ENCODE measurements around the gene ANKRD24.
A peak's percentile ranks its signal among the peaks of the same experiment; 100 is the strongest.

Gene ANKRD24

DNA sequence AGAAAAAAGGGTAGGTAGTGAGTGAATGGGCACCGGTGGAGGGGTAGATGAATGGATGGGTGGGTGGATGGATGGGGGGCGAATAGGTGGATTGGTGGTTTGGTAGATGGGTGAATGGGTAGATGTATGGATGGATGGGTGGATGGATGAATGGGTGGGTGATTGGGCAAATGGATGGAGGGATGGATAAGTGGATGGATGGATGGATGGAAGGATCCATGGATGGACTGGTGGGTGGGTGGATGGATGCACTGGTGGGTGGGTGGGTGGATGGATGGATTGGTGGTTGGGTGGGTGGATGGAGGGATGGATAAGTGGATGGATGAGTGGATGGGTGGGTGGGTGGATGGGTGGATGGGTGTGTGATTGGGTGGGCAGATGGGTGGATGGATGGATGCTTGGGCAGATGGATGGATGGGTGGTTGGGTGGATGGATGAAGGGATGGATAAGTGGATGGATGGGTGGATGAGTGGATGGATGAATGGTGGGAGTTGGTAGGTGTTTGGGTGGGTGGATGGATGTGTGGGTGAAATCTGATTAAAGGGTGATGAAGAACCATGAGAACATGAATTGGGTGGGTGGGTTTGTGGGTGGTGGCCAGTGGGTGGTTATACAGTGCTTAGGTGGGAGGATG is 2.3 kb downstream of the ANKRD24 start:
- Histone ChIP-seq H3K4me3 (ENCODE audit: low read depth, low read length) (no peak overlapping the region), H3K4me1 (ENCODE audit: control insufficient read depth, insufficient read depth, low read length) (no peaks in the 10 kb centered on the region), H3K27ac (ENCODE audit: extremely low read depth, low read depth, low read length) (no peak overlapping the region), H3K9me3 (ENCODE audit: control insufficient read depth, insufficient read depth, low read depth, low read length) (no peaks in the 10 kb centered on the region), H3K36me3 (ENCODE audit: control insufficient read depth in 2 of 2, insufficient read depth in 1 of 2, low read length in 2 of 2) (peaks cover 0 to 9% of the 10 kb centered on the region in 2 experiments; a peak in 2 of 3 replicates)
- POLR2A ChIA-PET, result interaction anchor here (1.1 kb wide), 1 partner anchor 200 kb away, joined by 5 read pairs; the partner anchor contains the start of gene EEF2
- TF ChIP-seq ZNF366 (tag by site-specific recombination; conservative IDR thresholded peaks at IDR 0.05) (peak; percentile 96), ZNF624 (tag by site-specific recombination; IDR thresholded peaks at IDR 0.05) (no peak), YY1 (tag by site-specific recombination; IDR thresholded peaks at IDR 0.05) (no peak), ZFHX2 (tag by site-specific recombination; conservative IDR thresholded peaks at IDR 0.05) (peak; percentile 98), ZFP37 (tag by site-specific recombination; IDR thresholded peaks at IDR 0.05) (no peak), EGR2 (tag by site-specific recombination; IDR thresholded peaks at IDR 0.05; ENCODE audit: low read depth) (peak; percentile 99), ZBTB17 (tag by site-specific recombination; IDR thresholded peaks at IDR 0.05) (peak; percentile 20; the same call in 1 of the 2 replicates), ZBTB7A (tag by site-specific recombination; IDR thresholded peaks at IDR 0.05; ENCODE audit: low read depth) (peak; percentile 36; the same call in 1 of the 2 replicates), ZNF777 (tag by site-specific recombination; IDR thresholded peaks at IDR 0.05; ENCODE audit: borderline replicate concordance) (0 out of 2 replicates have a peak, but pooled peaks have one; percentile 6)
- CTCF ChIA-PET, result interaction anchor here (0.7 to 0.9 kb wide), 3 partner anchors 51 to 197 kb away, joined by 3 read pairs; no protein-coding TSS in a partner anchor

DNA sequence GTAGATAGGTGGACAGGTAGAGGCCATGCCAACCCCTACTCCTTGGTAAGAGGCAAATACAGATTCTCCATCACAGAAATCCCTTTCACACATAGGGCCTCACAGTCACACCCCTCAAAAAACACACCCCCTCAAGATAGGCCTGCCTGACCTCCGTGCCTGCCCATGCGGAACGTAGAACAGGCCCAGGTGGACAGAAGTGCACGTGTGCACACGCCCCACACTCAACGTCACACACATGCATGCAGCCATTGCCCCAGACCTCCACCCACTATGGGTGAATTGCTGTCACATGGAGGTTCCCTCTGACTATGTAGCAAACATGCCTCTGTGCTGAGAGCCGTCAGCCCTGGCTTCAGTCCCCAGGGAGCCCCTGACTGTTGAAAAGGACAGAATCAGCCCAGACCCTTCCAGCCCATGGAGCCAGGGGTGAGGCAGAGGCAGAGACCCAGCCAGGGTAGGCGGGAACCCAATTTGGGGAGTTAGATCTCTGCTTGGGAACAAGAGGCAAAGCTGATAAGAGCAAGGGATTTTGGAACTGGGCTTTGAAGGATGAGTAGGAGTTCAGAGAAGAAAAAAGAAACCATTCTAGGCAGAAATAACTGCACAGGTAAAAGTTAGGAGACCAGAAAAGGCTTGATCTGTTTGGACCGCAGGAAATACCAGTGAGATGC is 3.1 kb downstream of the ANKRD24 start:
- POLR2A ChIA-PET, result no interaction called here
- Histone ChIP-seq H3K4me1 (ENCODE audit: control insufficient read depth, insufficient read depth, low read length) (no peaks in the 10 kb centered on the region), H3K36me3 (ENCODE audit: control insufficient read depth in 2 of 2, insufficient read depth in 1 of 2, low read length in 2 of 2) (peaks cover 0 to 3% of the 10 kb centered on the region in 2 experiments; a peak in 2 of 3 replicates), H3K27ac (ENCODE audit: extremely low read depth, low read depth, low read length) (no peak overlapping the region), H3K4me3 (ENCODE audit: low read depth, low read length) (no peak overlapping the region), H3K9me3 (ENCODE audit: control insufficient read depth, insufficient read depth, low read depth, low read length) (no peaks in the 10 kb centered on the region)
- CTCF ChIA-PET, result interaction anchor here (1.2 to 1.3 kb wide), 2 partner anchors 16 to 19 kb away, joined by 3 to 4 read pairs; no protein-coding TSS in a partner anchor
- TF ChIP-seq, protein P1, sequence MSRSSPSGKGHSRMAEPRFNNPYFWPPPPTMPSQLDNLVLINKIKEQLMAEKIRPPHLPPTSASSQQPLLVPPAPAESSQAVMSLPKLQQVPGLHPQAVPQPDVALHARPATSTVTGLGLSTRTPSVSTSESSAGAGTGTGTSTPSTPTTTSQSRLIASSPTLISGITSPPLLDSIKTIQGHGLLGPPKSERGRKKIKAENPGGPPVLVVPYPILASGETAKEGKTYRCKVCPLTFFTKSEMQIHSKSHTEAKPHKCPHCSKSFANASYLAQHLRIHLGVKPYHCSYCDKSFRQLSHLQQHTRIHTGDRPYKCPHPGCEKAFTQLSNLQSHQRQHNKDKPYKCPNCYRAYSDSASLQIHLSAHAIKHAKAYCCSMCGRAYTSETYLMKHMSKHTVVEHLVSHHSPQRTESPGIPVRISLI (tag by site-specific recombination; IDR thresholded peaks at IDR 0.05), result no peak
- TF ChIP-seq ZSCAN23 (tag by site-specific recombination; IDR thresholded peaks at IDR 0.05), result no peak
- no peak for TF ChIP-seq ZNF302 (tag by site-specific recombination; IDR thresholded peaks at IDR 0.05; ENCODE audit: low read depth)
- no peak for TF ChIP-seq ZNF768 (tag by site-specific recombination; IDR thresholded peaks at IDR 0.05)
- TF ChIP-seq ZFP3 (tag by site-specific recombination; IDR thresholded peaks at IDR 0.05; ENCODE audit: low read depth), result peak; percentile 97
- TF ChIP-seq ZNF585B (tag by site-specific recombination; IDR thresholded peaks at IDR 0.05), result no peak

DNA sequence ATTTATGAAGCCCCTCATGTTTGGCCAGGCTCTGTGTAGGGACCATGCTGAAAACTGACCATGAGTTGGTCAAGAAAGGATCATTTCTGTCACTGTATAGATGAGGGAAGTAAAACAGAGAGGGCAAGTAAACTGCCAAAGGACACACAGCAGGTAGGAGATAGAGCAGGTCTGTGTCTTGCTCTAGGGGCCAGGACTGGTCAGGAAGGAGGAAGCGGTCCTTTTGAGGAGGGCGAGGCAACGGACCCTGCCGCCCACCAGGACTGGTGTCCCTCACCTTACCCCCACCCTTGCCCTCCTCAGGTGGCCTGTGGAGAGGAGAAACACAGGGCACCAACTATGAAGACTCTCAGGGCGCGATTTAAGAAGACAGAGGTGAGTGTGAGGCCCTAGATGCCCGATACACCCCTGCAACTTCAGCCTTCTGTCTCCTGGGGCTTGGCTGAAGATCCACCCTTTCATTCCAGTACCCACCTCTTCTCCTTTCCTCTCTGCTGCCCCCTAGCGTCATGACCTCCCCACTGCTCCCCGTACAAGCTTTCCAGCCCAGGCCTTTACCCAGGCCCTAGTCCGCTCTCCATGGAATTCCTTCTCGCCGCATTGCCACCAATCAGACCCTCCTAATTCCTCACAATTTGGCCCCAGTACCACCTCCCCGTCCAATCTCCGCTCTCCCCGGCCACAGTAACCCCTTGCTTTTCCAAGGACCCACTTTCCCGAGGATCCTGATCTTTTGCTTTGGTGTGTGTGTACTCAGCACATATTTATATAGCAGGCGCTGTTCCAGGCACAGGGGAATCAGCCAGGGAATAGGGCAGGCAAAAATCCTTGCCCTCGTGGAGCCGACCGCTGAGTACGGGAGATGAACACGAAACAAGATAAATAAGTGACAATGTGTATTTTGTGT is 3.9 kb downstream of the ANKRD24 start:
- POLR2A ChIA-PET, result interaction anchor here (0.7 kb wide), 1 partner anchor 180 kb away, joined by 3 read pairs; no protein-coding TSS in a partner anchor
- Histone ChIP-seq H3K36me3 (ENCODE audit: control insufficient read depth in 2 of 2, insufficient read depth in 1 of 2, low read length in 2 of 2) (no peaks in the 10 kb centered on the region), H3K27ac (ENCODE audit: extremely low read depth, low read depth, low read length) (no peak overlapping the region)
- TF ChIP-seq KLF10 (tag by site-specific recombination; IDR thresholded peaks at IDR 0.05), result no peak
- TF ChIP-seq GLIS1 (tag by site-specific recombination; IDR thresholded peaks at IDR 0.05), result peak; percentile 86
- TF ChIP-seq ZBTB48 (tag by site-specific recombination; IDR thresholded peaks at IDR 0.05), result no peak
- TF ChIP-seq KLF16 (tag by site-specific recombination; IDR thresholded peaks at IDR 0.05), result peak; percentile 56
- TF ChIP-seq, protein P2, sequence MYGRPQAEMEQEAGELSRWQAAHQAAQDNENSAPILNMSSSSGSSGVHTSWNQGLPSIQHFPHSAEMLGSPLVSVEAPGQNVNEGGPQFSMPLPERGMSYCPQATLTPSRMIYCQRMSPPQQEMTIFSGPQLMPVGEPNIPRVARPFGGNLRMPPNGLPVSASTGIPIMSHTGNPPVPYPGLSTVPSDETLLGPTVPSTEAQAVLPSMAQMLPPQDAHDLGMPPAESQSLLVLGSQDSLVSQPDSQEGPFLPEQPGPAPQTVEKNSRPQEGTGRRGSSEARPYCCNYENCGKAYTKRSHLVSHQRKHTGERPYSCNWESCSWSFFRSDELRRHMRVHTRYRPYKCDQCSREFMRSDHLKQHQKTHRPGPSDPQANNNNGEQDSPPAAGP (tag by site-specific recombination; IDR thresholded peaks at IDR 0.05), result 0 out of 2 replicates have a peak, but pooled peaks have one; percentile 42
- TF ChIP-seq ZFHX2 (tag by site-specific recombination; conservative IDR thresholded peaks at IDR 0.05), result 0 out of 2 replicates have a peak, but pooled peaks have one; percentile 16
- peak; percentile 45; the same call in 1 of the 2 replicates for TF ChIP-seq SP7 (tag by site-specific recombination; IDR thresholded peaks at IDR 0.05)
- peak; percentile 37; the same call in 1 of the 2 replicates for TF ChIP-seq KLF1 (tag by site-specific recombination; IDR thresholded peaks at IDR 0.05)
- TF ChIP-seq, protein P3, sequence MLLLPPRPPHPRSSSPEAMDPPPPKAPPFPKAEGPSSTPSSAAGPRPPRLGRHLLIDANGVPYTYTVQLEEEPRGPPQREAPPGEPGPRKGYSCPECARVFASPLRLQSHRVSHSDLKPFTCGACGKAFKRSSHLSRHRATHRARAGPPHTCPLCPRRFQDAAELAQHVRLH (tag by site-specific recombination; IDR thresholded peaks at IDR 0.05), result 0 out of 2 replicates have a peak, but pooled peaks have one; percentile 10
- TF ChIP-seq KLF9 (tag by site-specific recombination; IDR thresholded peaks at IDR 0.05; ENCODE audit: low read depth), result peak; percentile 35; the same call in 1 of the 2 replicates
- TF ChIP-seq ZEB2 (tag by site-specific recombination; IDR thresholded peaks at IDR 0.05), result peak; percentile 61; the same call in 1 of the 2 replicates

More for the DNA sequence above, 3.9 kb downstream of the ANKRD24 start:
- Histone ChIP-seq H3K4me1 (ENCODE audit: control insufficient read depth, insufficient read depth, low read length) (no peaks in the 10 kb centered on the region), H3K4me3 (ENCODE audit: low read depth, low read length) (no peak overlapping the region), H3K9me3 (ENCODE audit: control insufficient read depth, insufficient read depth, low read depth, low read length) (no peaks in the 10 kb centered on the region)
- CTCF ChIA-PET, result interaction anchor here (0.6 to 1.3 kb wide), 9 partner anchors 16 to 265 kb away, joined by 3 to 6 read pairs (median 4); no protein-coding TSS in a partner anchor
